GM18502 (cell line): Measurements from ENCODE around the gene LORICRIN.

ENCODE experiments used
- ATAC-seq: cut with Tn5 transposase; IDR thresholded peaks from one replicate; pipeline ENCODE4 v1.9.1; 2021; ENCODE audit warnings: mild to moderate bottlenecking; ENCODE audit not compliant: unreplicated experiment, poor library complexity

The LORICRIN gene

GRCh38 chr1:153293851-153294250, 34.4 kb downstream of the LORICRIN start:
- no peak for ATAC-seq

DNA sequence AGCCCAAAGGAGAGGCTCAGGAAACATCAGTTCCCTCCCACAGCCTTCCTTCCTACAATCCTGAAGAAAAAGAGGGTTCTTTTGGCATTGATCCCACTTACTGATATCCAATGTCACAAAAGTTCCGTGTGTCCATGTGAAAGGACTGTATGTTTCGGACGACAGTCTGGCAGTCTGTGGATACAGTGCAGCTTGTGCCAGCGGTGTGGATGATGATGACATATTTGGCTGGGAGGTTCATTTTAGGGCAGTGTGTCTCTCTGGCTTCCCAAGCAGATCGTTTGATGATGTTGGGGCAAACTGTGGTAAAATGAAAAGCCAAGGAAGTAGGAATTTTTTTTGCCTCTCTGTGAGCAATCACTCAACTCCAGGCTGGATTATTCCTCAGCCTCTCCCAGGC, 42.8 kb downstream of the LORICRIN start:
- no peak for ATAC-seq

GRCh38 chr1:153305682-153306081, 46.2 kb downstream of the LORICRIN start:
- ATAC-seq: no peak

- ATAC-seq: no peak
Observed at GRCh38 chr1:153306303-153307220, 47.1 kb downstream of the LORICRIN start.

DNA sequence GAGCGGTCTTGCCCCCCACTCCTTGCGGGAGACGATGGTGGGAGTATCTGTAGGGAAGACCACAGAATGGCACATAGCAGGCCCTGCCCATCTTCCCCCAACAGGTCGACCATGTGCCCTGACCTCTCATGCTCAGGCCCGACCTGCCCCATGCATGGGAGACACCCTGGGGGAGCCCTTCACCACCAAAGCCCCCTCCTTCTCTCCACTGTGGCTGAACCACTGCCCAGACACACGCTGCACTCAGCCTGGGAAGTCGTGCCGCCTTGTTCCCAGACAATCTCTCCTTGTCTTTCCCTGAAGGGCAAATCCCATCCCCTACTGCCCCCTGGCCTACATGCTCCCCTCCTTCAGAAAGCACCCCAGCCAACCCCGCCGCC, 47.7 kb downstream of the LORICRIN start:
- no peak for ATAC-seq

DNA sequence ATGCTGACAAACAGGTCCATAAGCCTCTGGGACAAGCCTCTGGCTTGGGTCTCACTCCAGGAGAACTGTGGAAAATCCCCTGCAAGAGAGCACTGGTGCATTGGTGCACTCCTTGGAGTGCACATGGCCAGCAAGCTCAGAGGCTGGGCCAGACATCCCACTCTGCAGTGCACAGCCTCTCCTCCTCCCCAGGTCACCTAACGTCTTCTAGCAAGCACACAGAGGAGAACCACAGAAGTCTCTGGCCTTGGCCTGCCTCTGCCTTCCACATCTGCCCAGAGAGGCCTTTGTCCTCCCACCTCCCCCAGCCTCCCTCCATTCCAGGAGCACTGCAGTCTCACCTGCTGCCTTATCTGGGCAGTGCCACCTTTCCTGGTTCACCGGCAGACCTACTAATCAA, 49.1 kb downstream of the LORICRIN start:
- no peak for ATAC-seq

DNA sequence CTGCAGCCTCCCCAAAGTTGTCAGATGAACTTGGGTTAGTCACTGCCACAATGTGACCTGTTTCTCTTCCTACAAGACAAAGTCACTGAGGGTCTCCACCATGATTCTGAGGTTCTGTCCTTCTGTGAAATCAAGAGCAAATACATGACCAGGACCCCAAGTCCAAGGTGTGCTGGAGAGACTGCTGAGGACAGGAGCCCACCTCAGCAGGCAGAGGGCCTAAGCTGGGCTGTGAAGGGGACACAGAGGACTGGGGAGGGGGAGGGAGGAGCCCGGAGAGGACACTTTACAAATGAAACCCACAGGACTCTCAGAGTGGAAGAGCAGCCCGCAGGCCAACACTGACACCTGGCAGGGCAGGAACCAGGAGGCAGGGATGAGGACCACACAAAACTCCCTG, 50.0 kb downstream of the LORICRIN start:
- no peak for ATAC-seq

DNA sequence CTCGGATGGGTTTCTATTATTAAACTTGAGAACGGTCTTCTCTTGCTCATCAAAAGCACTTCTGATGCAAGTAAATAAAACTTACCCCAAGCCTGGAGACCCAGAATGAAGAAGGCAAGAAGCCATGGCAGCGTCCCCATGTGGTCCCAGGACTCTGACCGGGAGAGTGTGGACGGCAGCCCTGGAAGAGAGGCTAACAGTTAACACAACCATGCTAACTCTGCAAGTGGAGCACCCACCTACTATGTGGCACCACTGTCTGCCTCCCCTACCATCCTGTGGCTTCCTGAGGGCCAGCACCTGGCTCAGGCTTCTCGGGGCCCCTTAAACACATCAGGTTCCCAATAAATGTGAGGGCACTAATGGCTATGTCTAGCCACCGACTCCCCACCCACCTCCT, 51.0 kb downstream of the LORICRIN start:
- no peak for ATAC-seq
